ENCODE results near the gene MFAP5. TPM values are rescaled to one million over a fixed set of nuclear protein-coding genes. Genes with fewer than 3 reads are reported as not detected.

Gene MFAP5
- total and polyA plus RNA-seq, 10 of the 15 experiments (the other 5 are each of a cell fraction or from before 2014, with no cell fraction given): 0.06 to 0.14 (median 0.12) TPM; not detected in 7

GRCh38 chr12:8644345-8645248 lies 18.0 kb downstream of the MFAP5 start:
- Histone ChIP-seq H3K27ac (ENCODE audit: control insufficient read depth, insufficient read depth) (peak overlapping the region; percentile 97), H3K36me3 (ENCODE audit: control insufficient read depth in 2 of 2, insufficient read depth in 2 of 2, low read length in 1 of 2) (no peaks in the 10 kb centered on the region), H3K27me3 (replicated peaks in 1 of 2; ENCODE audit: control insufficient read depth in 2 of 2, insufficient read depth in 2 of 2, low read length in 1 of 2) (no peaks in the 10 kb centered on the region), H3K4me2 (ENCODE audit: control insufficient read depth, insufficient read depth) (peak overlapping the region; percentile 69), H3K9ac (ENCODE audit: control insufficient read depth, insufficient read depth, low read length) (peak overlapping the region; percentile 59), H2AFZ (ENCODE audit: control insufficient read depth, low read depth, low read length) (no peak overlapping the region; the same call in 1 of the 2 replicates), H4K20me1 (ENCODE audit: control insufficient read depth, insufficient read depth) (no peaks in the 10 kb centered on the region), H3K4me3 (peak overlapping the region; percentile 49; the same call in 1 of the 2 replicates), H3K9me3 (replicated peaks; ENCODE audit: control insufficient read depth, insufficient read depth, low read length) (no peaks in the 10 kb centered on the region; the same call in 1 of the 3 replicates), H3K4me1 (ENCODE audit: control insufficient read depth, insufficient read depth, low read length) (peaks cover 41% of the 10 kb centered on the region), H3K79me2 (ENCODE audit: control insufficient read depth, insufficient read depth, low read length) (no peaks in the 10 kb centered on the region)
- ChIA-PET RAD21 (ENCODE audit: unreplicated experiment) (interaction anchor here (0.5 to 3.1 kb wide), 7 partner anchors 13 to 100 kb away, joined by 3 to 38 read pairs (median 8); partner anchors contain the start of gene AICDA), CTCF (interaction anchor here (1.0 to 6.9 kb wide), 6 partner anchors 9 to 307 kb away, joined by 3 to 97 read pairs (median 6); partner anchors contain the start of gene AICDA), POLR2A (interaction anchor here (1.2 to 2.0 kb wide), 4 partner anchors 10 to 305 kb away, joined by 3 to 19 read pairs (median 8); partner anchors contain the start of genes AICDA and M6PR), SMC1A (ENCODE audit: uncharacterized antibody, unreplicated experiment) (interaction anchor here (0.9 to 3.2 kb wide), 8 partner anchors 9 to 405 kb away, joined by 3 to 45 read pairs (median 4); partner anchors contain the start of gene AICDA)
- intact Hi-C loops (cut with micrococcal nuclease; ENCODE audit: unreplicated experiment) (loop anchor here (1.0 kb wide), 1 partner anchor 15 kb away; no protein-coding TSS in a partner anchor), in situ Hi-C loops (cut with MboI) (loop anchor here (10.0 to 25.0 kb wide), 3 partner anchors 720 to 1682 kb away; partner anchors contain the start of genes CLEC2D, EMG1, PHB2 and PTPN6)
- BruUV-seq (replicated peaks): TSS peak; percentile 96
- peak; percentile 84 for ATAC-seq
- peak; percentile 96 for FAIRE-seq
- 0% methylated on average over 5 of the region's 5 CpGs for WGBS (ENCODE audit: insufficient coverage, insufficient replicate concordance, low lambda C conversion rate, missing lambda C conversion rate)
- DNase-seq (ENCODE audit: low read depth, low spot score): peak; percentile 90
- TF ChIP-seq, protein P1, sequence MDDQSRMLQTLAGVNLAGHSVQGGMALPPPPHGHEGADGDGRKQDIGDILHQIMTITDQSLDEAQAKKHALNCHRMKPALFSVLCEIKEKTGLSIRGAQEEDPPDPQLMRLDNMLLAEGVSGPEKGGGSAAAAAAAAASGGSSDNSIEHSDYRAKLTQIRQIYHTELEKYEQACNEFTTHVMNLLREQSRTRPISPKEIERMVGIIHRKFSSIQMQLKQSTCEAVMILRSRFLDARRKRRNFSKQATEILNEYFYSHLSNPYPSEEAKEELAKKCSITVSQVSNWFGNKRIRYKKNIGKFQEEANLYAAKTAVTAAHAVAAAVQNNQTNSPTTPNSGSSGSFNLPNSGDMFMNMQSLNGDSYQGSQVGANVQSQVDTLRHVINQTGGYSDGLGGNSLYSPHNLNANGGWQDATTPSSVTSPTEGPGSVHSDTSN (IDR thresholded peaks at IDR 0.05; ENCODE audit: insufficient replicate concordance, low read depth, low read length): no peak
- TF ChIP-seq MYC (IDR thresholded peaks at IDR 0.05; ENCODE audit: insufficient read depth, insufficient read length, insufficient replicate concordance, low read length, severe bottlenecking): no peak
- no peak for TF ChIP-seq HDAC6 (IDR thresholded peaks at IDR 0.05; ENCODE audit: unreplicated experiment)
- TF ChIP-seq, protein P2, sequence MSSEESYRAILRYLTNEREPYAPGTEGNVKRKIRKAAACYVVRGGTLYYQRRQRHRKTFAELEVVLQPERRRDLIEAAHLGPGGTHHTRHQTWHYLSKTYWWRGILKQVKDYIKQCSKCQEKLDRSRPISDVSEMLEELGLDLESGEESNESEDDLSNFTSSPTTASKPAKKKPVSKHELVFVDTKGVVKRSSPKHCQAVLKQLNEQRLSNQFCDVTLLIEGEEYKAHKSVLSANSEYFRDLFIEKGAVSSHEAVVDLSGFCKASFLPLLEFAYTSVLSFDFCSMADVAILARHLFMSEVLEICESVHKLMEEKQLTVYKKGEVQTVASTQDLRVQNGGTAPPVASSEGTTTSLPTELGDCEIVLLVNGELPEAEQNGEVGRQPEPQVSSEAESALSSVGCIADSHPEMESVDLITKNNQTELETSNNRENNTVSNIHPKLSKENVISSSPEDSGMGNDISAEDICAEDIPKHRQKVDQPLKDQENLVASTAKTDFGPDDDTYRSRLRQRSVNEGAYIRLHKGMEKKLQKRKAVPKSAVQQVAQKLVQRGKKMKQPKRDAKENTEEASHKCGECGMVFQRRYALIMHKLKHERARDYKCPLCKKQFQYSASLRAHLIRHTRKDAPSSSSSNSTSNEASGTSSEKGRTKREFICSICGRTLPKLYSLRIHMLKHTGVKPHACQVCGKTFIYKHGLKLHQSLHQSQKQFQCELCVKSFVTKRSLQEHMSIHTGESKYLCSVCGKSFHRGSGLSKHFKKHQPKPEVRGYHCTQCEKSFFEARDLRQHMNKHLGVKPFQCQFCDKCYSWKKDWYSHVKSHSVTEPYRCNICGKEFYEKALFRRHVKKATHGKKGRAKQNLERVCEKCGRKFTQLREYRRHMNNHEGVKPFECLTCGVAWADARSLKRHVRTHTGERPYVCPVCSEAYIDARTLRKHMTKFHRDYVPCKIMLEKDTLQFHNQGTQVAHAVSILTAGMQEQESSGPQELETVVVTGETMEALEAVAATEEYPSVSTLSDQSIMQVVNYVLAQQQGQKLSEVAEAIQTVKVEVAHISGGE (CRISPR knock-in tag; IDR thresholded peaks at IDR 0.05): no peak
- no peak for TF ChIP-seq ZNF207 (IDR thresholded peaks at IDR 0.05; ENCODE audit: borderline replicate concordance)
- TF ChIP-seq HDGF (IDR thresholded peaks at IDR 0.05): no peak; the same call in 1 of the 2 replicates
- TF ChIP-seq, protein P3, sequence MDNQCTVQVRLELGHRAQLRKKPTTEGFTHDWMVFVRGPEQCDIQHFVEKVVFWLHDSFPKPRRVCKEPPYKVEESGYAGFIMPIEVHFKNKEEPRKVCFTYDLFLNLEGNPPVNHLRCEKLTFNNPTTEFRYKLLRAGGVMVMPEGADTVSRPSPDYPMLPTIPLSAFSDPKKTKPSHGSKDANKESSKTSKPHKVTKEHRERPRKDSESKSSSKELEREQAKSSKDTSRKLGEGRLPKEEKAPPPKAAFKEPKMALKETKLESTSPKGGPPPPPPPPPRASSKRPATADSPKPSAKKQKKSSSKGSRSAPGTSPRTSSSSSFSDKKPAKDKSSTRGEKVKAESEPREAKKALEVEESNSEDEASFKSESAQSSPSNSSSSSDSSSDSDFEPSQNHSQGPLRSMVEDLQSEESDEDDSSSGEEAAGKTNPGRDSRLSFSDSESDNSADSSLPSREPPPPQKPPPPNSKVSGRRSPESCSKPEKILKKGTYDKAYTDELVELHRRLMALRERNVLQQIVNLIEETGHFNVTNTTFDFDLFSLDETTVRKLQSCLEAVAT (IDR thresholded peaks at IDR 0.05): peak; percentile 69
- TF ChIP-seq E4F1 (IDR thresholded peaks at IDR 0.05; ENCODE audit: borderline replicate concordance, partially characterized antibody): no peak
- peak; percentile 86; the same call in 1 of the 2 replicates for TF ChIP-seq TBL1XR1 (IDR thresholded peaks at IDR 0.05; ENCODE audit: low read depth, low read length)
- TF ChIP-seq YY1 (IDR thresholded peaks at IDR 0.05; ENCODE audit: low read depth, low read length): no peak
